Activated T-cell treated with anti-CD3 and anti-CD28 coated beads, Interleukin-2, amount 50 U/mL, for 24 hours (primary cell): ENCODE data around the gene TIAM1.

ENCODE experiments used
- DNase-seq: peaks from one replicate; pipeline ENCODE4 v3.0.0-alpha.2; 2020
- H3K27ac Mint-ChIP-seq: 2 replicates; pipeline ENCODE4 v1.8.0; 2020; ENCODE audit warnings: mild to moderate bottlenecking, mixed read lengths
- H3K27me3 Mint-ChIP-seq: 2 replicates; pipeline ENCODE4 v1.8.0; 2020; ENCODE audit warnings: mixed read lengths
- H3K36me3 Mint-ChIP-seq: 2 replicates; pipeline ENCODE4 v1.8.0; 2020; ENCODE audit warnings: low read depth, mixed read lengths
- H3K4me1 Mint-ChIP-seq: 2 replicates; pipeline ENCODE4 v1.8.0; 2020; ENCODE audit warnings: low read depth, mixed read lengths
- H3K4me3 Mint-ChIP-seq: 2 replicates; pipeline ENCODE4 v1.8.0; 2020; ENCODE audit warnings: mild to moderate bottlenecking, moderate library complexity, mixed read lengths
- H3K9me3 Mint-ChIP-seq: 2 replicates; pipeline ENCODE4 v1.8.0; 2020; ENCODE audit warnings: mixed read lengths

TIAM1 gene

GRCh38 chr21:31084689-31085088 lies 259.4 kb downstream of the TIAM1 start:
- H3K27ac Mint-ChIP-seq = no peak overlapping the region
- H3K27me3 Mint-ChIP-seq = peaks cover 11% of the 10 kb centered on the region
- H3K36me3 Mint-ChIP-seq = no peaks in the 10 kb centered on the region
- H3K4me3 Mint-ChIP-seq = no peak overlapping the region
- no peak for DNase-seq
- H3K4me1 Mint-ChIP-seq = peaks cover 7% of the 10 kb centered on the region
- no peaks in the 10 kb centered on the region for H3K9me3 Mint-ChIP-seq

- H3K36me3 Mint-ChIP-seq = no peaks in the 10 kb centered on the region
- no peak for DNase-seq
- H3K27me3 Mint-ChIP-seq = peaks cover 14% of the 10 kb centered on the region
- H3K4me1 Mint-ChIP-seq = peaks cover 10% of the 10 kb centered on the region
- H3K4me3 Mint-ChIP-seq = no peak overlapping the region
- no peaks in the 10 kb centered on the region for H3K9me3 Mint-ChIP-seq
- H3K27ac Mint-ChIP-seq = no peak overlapping the region
Measured at GRCh38 chr21:31078796-31079195, 265.3 kb downstream of the TIAM1 start.

- Mint-ChIP-seq H3K4me3 (no peak overlapping the region), H3K4me1 (peaks cover 10% of the 10 kb centered on the region), H3K27ac (no peak overlapping the region), H3K27me3 (peaks cover 14% of the 10 kb centered on the region), H3K36me3 (no peaks in the 10 kb centered on the region), H3K9me3 (no peaks in the 10 kb centered on the region)
- DNase-seq = no peak
Measured at GRCh38 chr21:31078216-31078615, 265.8 kb downstream of the TIAM1 start.

- H3K36me3 Mint-ChIP-seq = no peaks in the 10 kb centered on the region
Measured at GRCh38 chr21:31075848-31076247, 268.2 kb downstream of the TIAM1 start.

GRCh38 chr21:31072533-31072932 lies 271.5 kb downstream of the TIAM1 start:
- Mint-ChIP-seq H3K4me3 (no peak overlapping the region), H3K36me3 (no peaks in the 10 kb centered on the region), H3K27me3 (peaks cover 16% of the 10 kb centered on the region), H3K9me3 (no peaks in the 10 kb centered on the region), H3K4me1 (no peaks in the 10 kb centered on the region), H3K27ac (no peak overlapping the region)
- no peak for DNase-seq

More at GRCh38 chr21:31075848-31076247, 268.2 kb downstream of the TIAM1 start:
- no peak overlapping the region for H3K27ac Mint-ChIP-seq
- DNase-seq = no peak
- no peaks in the 10 kb centered on the region for H3K9me3 Mint-ChIP-seq
- peaks cover 25% of the 10 kb centered on the region for H3K27me3 Mint-ChIP-seq
- H3K4me1 Mint-ChIP-seq = peaks cover 10% of the 10 kb centered on the region
- no peak overlapping the region for H3K4me3 Mint-ChIP-seq
